ENCODE measurements around the gene UPK3A.
"Not testable (repeated sequence)": the region's sequence is repeated elsewhere in the genome, so short reads cannot be mapped to it uniquely, and the experiment has no call there.

GRCh38 chr22:45328261-45328660 lies 43.5 kb downstream of the UPK3A start:
- not testable (repeated sequence) for TF ChIP-seq CTCF, POLR2AphosphoS5, POLR2A (IDR thresholded peaks at IDR 0.05)

Data from breast epithelium (tissue), 3 donors.